Measurements from ENCODE around the gene SORCS1.

SORCS1 gene

GRCh38 chr10:106795619-106796018 is 368.9 kb downstream of the SORCS1 start:
- DNase-seq: no peak

GRCh38 chr10:106793617-106794016 is 370.9 kb downstream of the SORCS1 start:
- no peak for DNase-seq

GRCh38 chr10:106789623-106790022 is 374.9 kb downstream of the SORCS1 start:
- no peak for DNase-seq

GRCh38 chr10:106788982-106789381 is 375.5 kb downstream of the SORCS1 start:
- DNase-seq: no peak

GRCh38 chr10:106785528-106785927 is 379.0 kb downstream of the SORCS1 start:
- no peak for DNase-seq

GRCh38 chr10:106780632-106781031 is 383.9 kb downstream of the SORCS1 start:
- no peak for DNase-seq

- DNase-seq: no peak
Observed at GRCh38 chr10:106777841-106778240, 386.7 kb downstream of the SORCS1 start.

GRCh38 chr10:106775127-106775526 is 389.4 kb downstream of the SORCS1 start:
- no peak for DNase-seq

- DNase-seq: no peak
Observed at GRCh38 chr10:106772957-106773356, 391.5 kb downstream of the SORCS1 start.

- DNase-seq: no peak
Observed at GRCh38 chr10:106771154-106771553, 393.4 kb downstream of the SORCS1 start.

GRCh38 chr10:106768204-106768603 is 396.3 kb downstream of the SORCS1 start:
- no peak for DNase-seq

- DNase-seq: no peak
Observed at GRCh38 chr10:106765928-106766327, 398.6 kb downstream of the SORCS1 start.

- no peak for DNase-seq
Observed at GRCh38 chr10:106765241-106765754, 399.2 kb downstream of the SORCS1 start.

- DNase-seq: no peak
Observed at GRCh38 chr10:106764360-106764759, 400.1 kb downstream of the SORCS1 start.

GRCh38 chr10:106761906-106762305 is 402.6 kb downstream of the SORCS1 start:
- DNase-seq: no peak

GRCh38 chr10:106757521-106757920 is 407.0 kb downstream of the SORCS1 start:
- DNase-seq: no peak

- no peak for DNase-seq
Observed at GRCh38 chr10:106751091-106751490, 413.4 kb downstream of the SORCS1 start.

GRCh38 chr10:106746868-106747267 is 417.6 kb downstream of the SORCS1 start:
- DNase-seq: no peak

- DNase-seq: no peak
Observed at GRCh38 chr10:106741006-106741530, 423.4 kb downstream of the SORCS1 start.

- no peak for DNase-seq
Observed at GRCh38 chr10:106740071-106740470, 424.4 kb downstream of the SORCS1 start.

GRCh38 chr10:106734220-106734619 is 430.3 kb downstream of the SORCS1 start:
- no peak for DNase-seq

GRCh38 chr10:106728232-106728631 is 436.3 kb downstream of the SORCS1 start:
- DNase-seq: no peak

- DNase-seq: no peak
Observed at GRCh38 chr10:106727170-106727569, 437.3 kb downstream of the SORCS1 start.

- no peak for DNase-seq
Observed at GRCh38 chr10:106722524-106722923, 442.0 kb downstream of the SORCS1 start.

- no peak for DNase-seq
Observed at GRCh38 chr10:106720683-106721082, 443.8 kb downstream of the SORCS1 start.

Data from NCI-H2081 treated with DMSO at 0.1 percent for 48 hours (cell line).